Measurements from ENCODE around the gene KLF18.

GRCh38 chr1:44118682-44119081, 22.7 kb downstream of the KLF18 start, which contains the start of gene KLF17:
- no peak for TF ChIP-seq YY1 (IDR thresholded peaks at IDR 0.05; ENCODE audit: insufficient read depth, insufficient read length)
- TF ChIP-seq ZNF274 (IDR thresholded peaks at IDR 0.05; ENCODE audit: low read depth, low read length), result no peak
